Endothelial cell of umbilical vein (primary cell): ENCODE measurements around the gene DTL. TPM values are rescaled to one million over a fixed set of nuclear protein-coding genes. Genes with fewer than 3 reads are reported as not detected.

ENCODE experiments used
- BruUV-seq: library from RNA; stranded (reverse); fragments of 400-500 nt; replicated peaks from 2 replicates; lab custom pipeline; 2021; lab: Mats Ljungman, UMichigan
- CTCF ChIA-PET: fragments of 300-600, 350-600 bp; sonication (Branson Sonifier 250); formaldehyde crosslinking; loops from one replicate; lab custom pipeline; 2021; ENCODE audit warnings: antibody characterized with exemption, inconsistent platforms; lab: Charles Lee
- POLR2A ChIA-PET: fragments of 300-600, 350-600 bp; sonication (Branson Sonifier 250); formaldehyde crosslinking; loops from one replicate; lab custom pipeline; 2021; ENCODE audit warnings: antibody characterized with exemption, inconsistent platforms; lab: Charles Lee
- DNase-seq: peaks from one replicate; pipeline ENCODE4 v3.0.0-alpha.2; 2011; ENCODE audit warnings: low read depth, low spot score
- FAIRE-seq: peaks from 2 replicates; lab custom pipeline; 2011; peaks lifted over from hg19 to GRCh38; lab: Jason Lieb, UNC
- H2AFZ ChIP-seq: 2 replicates; pipeline ENCODE4 v1.6.0; 2012; ENCODE audit warnings: low read depth, low read length, control low read depth, inconsistent platforms
- H3K27ac ChIP-seq: 2 replicates; pipeline ENCODE4 v1.5.1; 2011; ENCODE audit warnings: low read depth, mild to moderate bottlenecking, control low read depth, low read length, moderate library complexity; ENCODE audit not compliant: insufficient read depth
- H3K27me3 ChIP-seq, 2 experiments: 2 replicates each; pipeline versions ENCODE4 v1.6.0 to v1.6.1; 2011; ENCODE audit warnings: low read length in 2 of 2, mixed read lengths in 1 of 2; ENCODE audit not compliant: control insufficient read depth in 2 of 2, insufficient read depth in 2 of 2
- H3K36me3 ChIP-seq, 2 experiments: 2 replicates in 1 of 2; 3 replicates in 1 of 2; pipeline ENCODE4 v1.5.1; 2011; ENCODE audit warnings: low read length in 2 of 2, mild to moderate bottlenecking in 1 of 2, moderate library complexity in 1 of 2; ENCODE audit not compliant: control insufficient read depth in 2 of 2, insufficient read depth in 2 of 2; ENCODE audit errors: extremely low read depth in 1 of 2
- H3K4me1 ChIP-seq: 3 replicates; pipeline ENCODE4 v1.5.1; 2011; ENCODE audit warnings: mild to moderate bottlenecking, low read length; ENCODE audit not compliant: control insufficient read depth, insufficient read depth; ENCODE audit errors: extremely low read depth
- H3K4me2 ChIP-seq: 2 replicates; pipeline ENCODE4 v1.6.1; 2011; ENCODE audit warnings: low read length, control low read depth, mixed read lengths; ENCODE audit not compliant: insufficient read depth
- H3K4me3 ChIP-seq, 3 experiments: fragments of 200-600 bp in 1 of 3; sonication (generic), shearing (Covaris generic) in 1 of 3; replicated peaks in 1 of 3; 2 replicates each; pipeline ENCODE4 v1.5.1; 2011 to 2016; ENCODE audit warnings: control low read depth in 3 of 3, low read length in 3 of 3, mild to moderate bottlenecking in 2 of 3, inconsistent platforms in 1 of 3, low read depth in 1 of 3, moderate library complexity in 1 of 3; ENCODE audit not compliant: insufficient read depth in 1 of 3
- H3K79me2 ChIP-seq: 2 replicates; pipeline ENCODE4 v1.6.0; 2012; ENCODE audit warnings: low read length, inconsistent platforms; ENCODE audit not compliant: control insufficient read depth, insufficient read depth
- H3K9ac ChIP-seq: replicated peaks from 2 replicates; pipeline ENCODE3; 2011; ENCODE audit warnings: low read length, control low read depth; ENCODE audit not compliant: insufficient read depth; ENCODE audit errors: extremely low read depth
- H3K9me1 ChIP-seq: replicated peaks from 3 replicates; pipeline ENCODE4 v1.6.0; 2011; ENCODE audit warnings: mild to moderate bottlenecking, low read length; ENCODE audit not compliant: control insufficient read depth, insufficient read depth; ENCODE audit errors: extremely low read depth
- H3K9me3 ChIP-seq: replicated peaks from 2 replicates; pipeline ENCODE4 v1.5.1; 2012; ENCODE audit warnings: low read length, inconsistent platforms; ENCODE audit not compliant: control insufficient read depth, insufficient read depth
- H4K20me1 ChIP-seq: replicated peaks from 2 replicates; pipeline ENCODE3; 2011; ENCODE audit warnings: mild to moderate bottlenecking, low read length; ENCODE audit not compliant: control insufficient read depth, insufficient read depth; ENCODE audit errors: extremely low read depth
- CTCF ChIP-seq, 2 donors: IDR thresholded peaks; 1 replicate in 1 of 2; 2 replicates in 1 of 2; pipeline ENCODE4 v1.5.1; 2011; ENCODE audit warnings: low read length in 2 of 2, mild to moderate bottlenecking in 2 of 2, moderate library complexity in 2 of 2, control low read depth in 1 of 2, inconsistent platforms in 1 of 2, low read depth in 1 of 2; ENCODE audit not compliant: insufficient read depth in 1 of 2; ENCODE audit errors: extremely low read depth in 1 of 2
- EZH2 ChIP-seq: IDR thresholded peaks from 2 replicates; pipeline ENCODE4 v1.6.1; 2012; ENCODE audit warnings: borderline replicate concordance, low read depth, mild to moderate bottlenecking, moderate library complexity, low read length, inconsistent platforms; ENCODE audit not compliant: severe bottlenecking
- FOS ChIP-seq: IDR thresholded peaks from 2 replicates; pipeline ENCODE4 v1.6.1; 2011; ENCODE audit warnings: mild to moderate bottlenecking, low read length, moderate library complexity, borderline replicate concordance; ENCODE audit not compliant: insufficient read depth
- GATA2 ChIP-seq: IDR thresholded peaks from 2 replicates; pipeline ENCODE4 v1.7.0; 2011; ENCODE audit warnings: low read depth, mild to moderate bottlenecking, moderate library complexity, mixed read lengths, low read length; ENCODE audit not compliant: insufficient read length, insufficient read depth
- JUN ChIP-seq: IDR thresholded peaks from 2 replicates; pipeline ENCODE4 v1.6.1; 2011; ENCODE audit warnings: borderline replicate concordance, low read depth; ENCODE audit not compliant: insufficient read length, insufficient read depth
- MYC ChIP-seq: IDR thresholded peaks from one replicate; pipeline ENCODE4 v1.6.1; 2011; ENCODE audit warnings: mild to moderate bottlenecking, low read depth, low read length
- POLR2A ChIP-seq: IDR thresholded peaks from 2 replicates; pipeline ENCODE4 v1.6.1; 2012; ENCODE audit warnings: low read depth, mild to moderate bottlenecking, control low read depth, low read length
- POLR2AphosphoS5 ChIP-seq: IDR thresholded peaks from 2 replicates; pipeline ENCODE4 v1.6.1; 2012; ENCODE audit warnings: low read depth, mild to moderate bottlenecking, control low read depth, low read length, moderate library complexity; ENCODE audit not compliant: insufficient read depth
- dilution Hi-C: fragments of 300-500 bp; cut with MboI; formaldehyde crosslinking; loops from one replicate; pipeline ENCODE4 v1.15.0; 2019; ENCODE audit warnings: low sequenced_read_pairs; ENCODE audit not compliant: extremely low pct_ligation_motif_present
- intact Hi-C: fragments of 100-400 bp; cut with micrococcal nuclease; formaldehyde crosslinking; loops from one replicate; pipeline ENCODE4 v1.10.0; 2022
- polyA plus RNA-seq, 4 experiments: library from polyadenylated mRNA; depleted of rRNA in 3 of 4; stranded (reverse) in 3 of 4; unstranded in 1 of 4; fragments of >200 nt; gene quantifications; 2 replicates each; pipeline versions ENCODE4 v1.2.1 to v1.2.3, GENCODE V29; 2011 to 2012; ENCODE audit warnings: missing spikeins in 1 of 4
- total RNA-seq: library from RNA; stranded (reverse); gene quantifications from 2 replicates; pipeline ENCODE4 v1.2.3, GENCODE V29; 2021
- TF ChIP-seq, protein P1 (sequence below): IDR thresholded peaks from 2 replicates; pipeline ENCODE4 v1.6.1; 2011; ENCODE audit not compliant: insufficient read depth, insufficient read length

The DTL gene
- total and polyA plus RNA-seq, 2 donors (not counting 3 experiments of a cell fraction or from before 2014, with no cell fraction given) = 11.2 to 26.5 TPM

DNA sequence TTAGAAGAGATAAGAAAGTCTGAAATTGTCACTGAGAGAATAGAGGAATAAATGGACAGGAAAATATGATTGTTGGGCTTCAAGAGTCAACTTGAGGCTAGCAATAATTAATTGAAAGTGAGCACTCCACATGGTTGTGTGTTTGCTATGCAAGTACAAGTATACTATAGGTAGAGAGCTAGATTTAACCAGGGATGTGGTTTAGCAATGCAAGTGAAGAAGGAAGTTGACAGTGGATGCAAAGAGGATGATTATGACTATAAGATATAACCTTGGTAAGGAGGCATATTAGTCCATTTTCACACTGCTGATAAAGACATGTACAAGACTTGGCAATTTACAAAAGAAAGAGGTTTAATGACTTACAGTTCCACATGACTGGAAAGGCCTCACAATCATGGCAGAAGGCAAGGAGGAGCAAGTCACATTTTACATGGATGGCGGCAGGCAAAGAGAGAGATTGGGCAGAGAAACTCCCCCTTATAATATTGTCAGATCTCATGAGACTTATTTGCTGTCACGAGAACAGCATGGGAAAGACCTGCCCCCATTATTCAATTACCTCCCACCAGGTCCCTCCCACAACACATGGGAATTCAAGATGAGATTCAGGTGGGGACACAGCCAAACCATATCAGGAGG, 47.3 kb downstream of the DTL start:
- CTCF ChIA-PET = interaction anchor here (0.7 kb wide), 1 partner anchor 12 kb away, joined by 3 read pairs; no protein-coding TSS in a partner anchor
- Histone ChIP-seq H4K20me1 (no peaks in the 10 kb centered on the region), H3K27ac (no peak overlapping the region), H3K4me1 (no peaks in the 10 kb centered on the region), H3K4me2 (no peak overlapping the region), H3K36me3 (peaks cover 2 to 9% of the 10 kb centered on the region in 2 experiments), H3K79me2 (no peaks in the 10 kb centered on the region), H2AFZ (no peak overlapping the region), H3K9me1 (no peaks in the 10 kb centered on the region), H3K4me3 (no peak overlapping the region), H3K9ac (no peak overlapping the region), H3K9me3 (no peaks in the 10 kb centered on the region), H3K27me3 (no peaks in the 10 kb centered on the region)
- no peak for DNase-seq
- FAIRE-seq = no peak
- POLR2A ChIA-PET = no interaction called here
- intact Hi-C loops (no loop called here), dilution Hi-C loops (no loop called here)
- BruUV-seq = no TSS peak
- no peak for TF ChIP-seq JUN
- TF ChIP-seq MYC = no peak
- TF ChIP-seq GATA2 = no peak
- TF ChIP-seq CTCF (IDR thresholded peaks at IDR 0.05; ENCODE audit: extremely low read depth in 1 of 2, insufficient read depth in 1 of 2, low read depth in 1 of 2, low read length in 2 of 2) = no peak
- TF ChIP-seq FOS = no peak
- no peak for TF ChIP-seq POLR2AphosphoS5
- no peak for TF ChIP-seq EZH2
- TF ChIP-seq, protein P1, sequence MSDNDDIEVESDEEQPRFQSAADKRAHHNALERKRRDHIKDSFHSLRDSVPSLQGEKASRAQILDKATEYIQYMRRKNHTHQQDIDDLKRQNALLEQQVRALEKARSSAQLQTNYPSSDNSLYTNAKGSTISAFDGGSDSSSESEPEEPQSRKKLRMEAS = no peak
- no peak for TF ChIP-seq POLR2A
